A673 (cell line): ENCODE data around the gene CDC42BPG. TPM values are rescaled to one million over a fixed set of nuclear protein-coding genes. Genes with fewer than 3 reads are reported as not detected.
A peak's percentile ranks its signal among the peaks of the same experiment; 100 is the strongest.

Source experiments
- BruUV-seq: library from RNA; stranded (reverse); fragments of 400-500 nt; replicated peaks from 2 replicates; lab custom pipeline; 2021; lab: Mats Ljungman, UMichigan
- CTCF ChIA-PET: fragments of 300-600 bp; sonication (Branson Sonifier 250); formaldehyde crosslinking; loops from one replicate; lab custom pipeline; 2022; ENCODE audit warnings: antibody characterized with exemption; lab: Charles Lee
- POLR2A ChIA-PET: fragments of 300-600 bp; sonication (Branson Sonifier 250); formaldehyde crosslinking; loops from one replicate; lab custom pipeline; 2022; ENCODE audit warnings: antibody characterized with exemption; ENCODE audit not compliant: low non-redundant PET; lab: Charles Lee
- DNase-seq: peaks from one replicate; pipeline ENCODE4 v3.0.0-alpha.2; 2015; ENCODE audit warnings: low spot score
- H3K27ac ChIP-seq: fragments of 200-600 bp; sonication (generic); 2 replicates; pipeline ENCODE4 v1.5.1; 2016; ENCODE audit warnings: mixed run types, low read depth, mild to moderate bottlenecking, mixed read lengths, antibody characterized with exemption, low read length; ENCODE audit not compliant: poor library complexity, severe bottlenecking
- H3K27me3 ChIP-seq: fragments of 200-600 bp; sonication (generic); replicated peaks from 2 replicates; pipeline ENCODE4 v1.6.1; 2017; ENCODE audit warnings: mixed run types, low read depth, mild to moderate bottlenecking, mixed read lengths, antibody characterized with exemption, low read length; ENCODE audit not compliant: insufficient read depth, poor library complexity
- H3K36me3 ChIP-seq: fragments of 200-600 bp; sonication (generic); 2 replicates; pipeline ENCODE4 v1.6.1; 2016; ENCODE audit warnings: mixed run types, mild to moderate bottlenecking, mixed read lengths, antibody characterized with exemption, low read length; ENCODE audit not compliant: insufficient read depth, poor library complexity, severe bottlenecking
- H3K4me1 ChIP-seq: fragments of 200-600 bp; sonication (generic); 2 replicates; pipeline ENCODE4 v1.6.1; 2017; ENCODE audit warnings: mixed run types, mild to moderate bottlenecking, mixed read lengths, antibody characterized with exemption, low read length; ENCODE audit not compliant: insufficient read depth, poor library complexity, severe bottlenecking
- H3K4me3 ChIP-seq: fragments of 200-600 bp; sonication (generic); 2 replicates; pipeline ENCODE4 v1.5.1; 2016; ENCODE audit warnings: low read depth, mixed run types, mild to moderate bottlenecking, mixed read lengths, low read length; ENCODE audit not compliant: poor library complexity, severe bottlenecking
- H3K9me3 ChIP-seq: fragments of 200-600 bp; sonication (generic); 2 replicates; pipeline ENCODE4 v1.6.1; 2016; ENCODE audit warnings: mixed run types, low read depth, mild to moderate bottlenecking, mixed read lengths, antibody characterized with exemption, low read length; ENCODE audit not compliant: poor library complexity, severe bottlenecking
- EZH2 ChIP-seq: fragments of 200-600 bp; sonication (generic); IDR thresholded peaks from 2 replicates; pipeline ENCODE4 v1.6.1; 2017; ENCODE audit warnings: borderline replicate concordance, low read depth, mild to moderate bottlenecking, mixed read lengths, antibody characterized with exemption, low read length; ENCODE audit not compliant: poor library complexity, severe bottlenecking
- intact Hi-C: fragments of 100-400 bp; cut with micrococcal nuclease; formaldehyde crosslinking; loops from one replicate; pipeline ENCODE4 v1.10.0; 2022; ENCODE audit not compliant: unreplicated experiment
- total RNA-seq: library from RNA; stranded (reverse); gene quantifications from 2 replicates; pipeline ENCODE4 v1.2.3, GENCODE V29; 2021
- TF ChIP-seq, protein P1 (sequence below): fragments of 300-800, 200-600 bp; sonication (generic); conservative IDR thresholded peaks from 2 replicates; pipeline ENCODE4 v1.5.1; 2017; ENCODE audit warnings: low read depth, mild to moderate bottlenecking, antibody characterized with exemption, low read length, moderate library complexity, mixed read lengths

The CDC42BPG gene
- total RNA-seq, 1 experiment from 2014 or later = 4.6 TPM

DNA sequence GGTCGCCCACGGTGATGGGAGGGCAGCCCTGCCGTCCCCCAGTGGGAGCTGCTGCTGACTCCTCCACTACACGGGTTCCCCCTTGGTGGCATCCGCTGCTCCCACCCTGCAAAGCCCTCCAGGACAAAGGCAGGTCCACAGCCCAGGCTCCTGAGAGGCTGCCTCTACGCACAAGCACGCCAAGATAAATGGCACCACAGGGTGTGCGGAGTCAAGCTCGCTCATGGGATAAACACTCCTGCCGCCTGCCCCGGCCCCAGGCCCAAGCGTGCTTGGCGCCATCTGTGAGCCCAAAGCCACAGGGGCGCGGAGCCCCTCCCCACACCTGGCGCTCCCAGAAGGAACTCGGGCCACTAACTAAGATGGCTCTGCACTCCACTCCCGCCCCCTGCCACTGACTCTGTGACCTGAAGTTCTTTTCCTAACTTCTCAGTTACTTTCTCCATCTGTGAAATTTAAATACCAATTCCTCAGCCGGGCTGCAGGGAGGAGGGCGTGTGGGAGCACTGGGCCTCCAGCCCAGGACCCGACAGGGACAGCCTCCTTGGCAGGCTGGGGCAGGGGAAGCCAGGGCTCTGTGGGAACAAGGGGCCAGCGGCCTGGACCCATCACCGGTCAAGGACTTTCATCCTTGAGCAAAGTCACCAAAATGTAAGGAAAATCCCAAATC is 19.1 kb upstream of the CDC42BPG start:
- intact Hi-C loops = no loop called here
- Histone ChIP-seq H3K4me1 (peaks cover 6% of the 10 kb centered on the region), H3K4me3 (no peak overlapping the region), H3K9me3 (no peaks in the 10 kb centered on the region), H3K27me3 (no peaks in the 10 kb centered on the region), H3K27ac (peak overlapping the region; percentile 23), H3K36me3 (no peaks in the 10 kb centered on the region)
- CTCF ChIA-PET = no interaction called here
- no TSS peak for BruUV-seq
- DNase-seq = no peak
- TF ChIP-seq EZH2 = no peak
- POLR2A ChIA-PET = interaction anchor here (0.5 kb wide), 1 partner anchor 10 kb away, joined by 5 read pairs; no protein-coding TSS in a partner anchor

DNA sequence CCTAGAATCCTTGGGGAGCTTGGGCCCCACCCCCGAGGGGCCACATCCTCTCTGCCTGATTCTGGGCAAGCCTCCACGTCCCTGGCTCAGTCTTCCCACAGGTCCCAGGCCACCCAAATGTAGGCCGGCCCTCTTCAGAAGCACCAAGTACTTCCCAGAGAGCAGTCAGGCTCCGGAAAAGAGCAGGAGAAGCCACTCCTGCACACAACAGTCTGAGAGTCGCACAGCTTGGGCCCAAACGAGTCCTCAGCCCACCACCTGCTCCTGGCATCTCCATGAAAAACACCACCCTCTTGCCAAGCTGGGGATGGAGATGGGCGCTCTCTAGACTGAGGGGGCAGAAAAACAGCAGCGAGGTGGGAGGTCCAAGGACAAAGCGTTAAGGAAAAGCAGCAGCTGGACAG is 18.5 kb upstream of the CDC42BPG start:
- TF ChIP-seq EZH2 = no peak
- TF ChIP-seq, protein P1, sequence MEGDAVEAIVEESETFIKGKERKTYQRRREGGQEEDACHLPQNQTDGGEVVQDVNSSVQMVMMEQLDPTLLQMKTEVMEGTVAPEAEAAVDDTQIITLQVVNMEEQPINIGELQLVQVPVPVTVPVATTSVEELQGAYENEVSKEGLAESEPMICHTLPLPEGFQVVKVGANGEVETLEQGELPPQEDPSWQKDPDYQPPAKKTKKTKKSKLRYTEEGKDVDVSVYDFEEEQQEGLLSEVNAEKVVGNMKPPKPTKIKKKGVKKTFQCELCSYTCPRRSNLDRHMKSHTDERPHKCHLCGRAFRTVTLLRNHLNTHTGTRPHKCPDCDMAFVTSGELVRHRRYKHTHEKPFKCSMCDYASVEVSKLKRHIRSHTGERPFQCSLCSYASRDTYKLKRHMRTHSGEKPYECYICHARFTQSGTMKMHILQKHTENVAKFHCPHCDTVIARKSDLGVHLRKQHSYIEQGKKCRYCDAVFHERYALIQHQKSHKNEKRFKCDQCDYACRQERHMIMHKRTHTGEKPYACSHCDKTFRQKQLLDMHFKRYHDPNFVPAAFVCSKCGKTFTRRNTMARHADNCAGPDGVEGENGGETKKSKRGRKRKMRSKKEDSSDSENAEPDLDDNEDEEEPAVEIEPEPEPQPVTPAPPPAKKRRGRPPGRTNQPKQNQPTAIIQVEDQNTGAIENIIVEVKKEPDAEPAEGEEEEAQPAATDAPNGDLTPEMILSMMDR = no peak
- ChIA-PET CTCF (no interaction called here), POLR2A (no interaction called here)
- no peak for DNase-seq
- H3K9me3 ChIP-seq = no peaks in the 10 kb centered on the region
- H3K27me3 ChIP-seq = no peaks in the 10 kb centered on the region
- no peaks in the 10 kb centered on the region for H3K36me3 ChIP-seq
- H3K4me1 ChIP-seq = peaks cover 6% of the 10 kb centered on the region
- peak overlapping the region; percentile 19 for H3K27ac ChIP-seq
- intact Hi-C loops = no loop called here
- H3K4me3 ChIP-seq = no peak overlapping the region
- BruUV-seq = no TSS peak

DNA sequence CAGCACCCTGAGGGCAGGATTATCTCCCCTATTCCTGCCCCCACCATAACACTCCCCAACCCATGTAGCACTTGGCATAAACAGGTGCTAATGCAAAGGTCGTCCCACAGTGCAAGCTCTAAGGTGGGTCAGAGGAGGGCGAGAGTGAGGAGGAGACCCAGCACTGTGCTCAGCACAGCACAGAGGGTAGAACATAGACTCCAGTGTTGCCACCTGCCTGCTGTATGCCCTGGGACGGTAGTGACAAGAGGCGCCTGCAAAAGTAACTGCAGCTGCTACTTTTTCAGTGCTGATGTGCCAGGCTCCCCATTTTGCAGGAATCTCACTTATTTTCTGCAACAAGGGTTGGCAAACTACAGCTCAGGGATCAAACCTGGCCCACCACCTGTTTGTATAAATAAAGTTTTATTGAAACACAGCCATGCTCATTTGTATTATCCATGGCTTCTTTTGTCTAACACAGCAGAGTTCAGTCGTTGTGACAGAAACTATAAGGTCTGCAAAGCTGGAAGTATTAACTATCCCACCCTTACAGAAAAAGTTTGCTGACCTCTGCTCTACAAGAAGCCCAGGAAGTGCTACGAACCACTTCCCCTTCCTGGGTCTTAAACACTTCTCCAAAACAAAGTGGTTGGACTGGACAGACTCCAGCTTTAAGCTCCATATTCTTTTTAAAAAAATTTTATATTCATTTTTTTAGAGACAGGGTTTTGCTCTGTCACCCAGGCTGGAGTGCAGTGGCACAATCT is 16.9 kb upstream of the CDC42BPG start:
- Histone ChIP-seq H3K27ac (no peak overlapping the region), H3K27me3 (no peaks in the 10 kb centered on the region), H3K36me3 (no peaks in the 10 kb centered on the region), H3K4me3 (no peak overlapping the region), H3K4me1 (peaks cover 10% of the 10 kb centered on the region), H3K9me3 (no peaks in the 10 kb centered on the region)
- intact Hi-C loops = no loop called here
- BruUV-seq = no TSS peak
- DNase-seq = no peak
- POLR2A ChIA-PET = no interaction called here
- TF ChIP-seq, protein P1 = no peak
- no peak for TF ChIP-seq EZH2
- CTCF ChIA-PET = interaction anchor here (0.6 to 1.1 kb wide), 3 partner anchors 27 to 1452 kb away, joined by 3 to 6 read pairs (median 3); no protein-coding TSS in a partner anchor
